SK-N-SH (cell line): ENCODE measurements around the gene PPL.

Source experiments
- FOXM1 ChIP-seq: IDR thresholded peaks from 2 replicates; pipeline ENCODE4 v1.4.0; 2012; ENCODE audit warnings: low read depth, mild to moderate bottlenecking
- POLR2AphosphoS5 ChIP-seq: IDR thresholded peaks from 2 replicates; pipeline ENCODE4 v1.6.1; 2012; ENCODE audit warnings: low read depth, low read length
- RAD21 ChIP-seq: IDR thresholded peaks from 2 replicates; pipeline ENCODE4 v1.6.1; 2012; ENCODE audit warnings: mild to moderate bottlenecking, low read length
- TF ChIP-seq, protein P1 (sequence below): fragments of 150-350 bp; IDR thresholded peaks from 2 replicates; pipeline ENCODE4 v1.6.1; 2017; ENCODE audit warnings: antibody characterized with exemption, low read length, low read depth, borderline replicate concordance
- TF ChIP-seq, protein P2 (sequence below): fragments of 200-600 bp; sonication (generic); IDR thresholded peaks from 2 replicates; pipeline ENCODE4 v1.6.1; 2017; ENCODE audit warnings: antibody characterized with exemption, mild to moderate bottlenecking, moderate library complexity
- TF ChIP-seq, protein P3 (sequence below): IDR thresholded peaks from 2 replicates; pipeline ENCODE4; 2012

DNA sequence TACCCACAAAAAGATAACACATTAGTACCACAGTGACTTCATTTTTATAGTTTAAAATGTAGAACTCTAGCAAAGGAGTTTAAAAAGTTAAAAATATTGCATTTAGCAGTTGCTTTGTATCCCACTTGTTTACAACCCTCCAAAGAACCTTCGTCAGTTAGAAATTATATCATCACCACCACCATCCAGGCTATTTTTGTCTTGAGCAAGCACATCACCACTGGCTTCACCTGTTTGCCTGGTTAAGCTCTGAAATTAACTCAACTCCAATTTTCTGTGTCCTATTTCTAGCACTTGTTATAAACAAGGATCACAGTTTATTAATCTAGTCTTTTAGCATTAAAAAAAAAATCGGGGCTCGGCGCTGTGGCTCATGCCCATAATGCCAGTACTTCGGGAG is 96.0 kb downstream of the PPL start:
- TF ChIP-seq, protein P1, sequence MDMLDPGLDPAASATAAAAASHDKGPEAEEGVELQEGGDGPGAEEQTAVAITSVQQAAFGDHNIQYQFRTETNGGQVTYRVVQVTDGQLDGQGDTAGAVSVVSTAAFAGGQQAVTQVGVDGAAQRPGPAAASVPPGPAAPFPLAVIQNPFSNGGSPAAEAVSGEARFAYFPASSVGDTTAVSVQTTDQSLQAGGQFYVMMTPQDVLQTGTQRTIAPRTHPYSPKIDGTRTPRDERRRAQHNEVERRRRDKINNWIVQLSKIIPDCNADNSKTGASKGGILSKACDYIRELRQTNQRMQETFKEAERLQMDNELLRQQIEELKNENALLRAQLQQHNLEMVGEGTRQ, result no peak
- TF ChIP-seq, protein P2, sequence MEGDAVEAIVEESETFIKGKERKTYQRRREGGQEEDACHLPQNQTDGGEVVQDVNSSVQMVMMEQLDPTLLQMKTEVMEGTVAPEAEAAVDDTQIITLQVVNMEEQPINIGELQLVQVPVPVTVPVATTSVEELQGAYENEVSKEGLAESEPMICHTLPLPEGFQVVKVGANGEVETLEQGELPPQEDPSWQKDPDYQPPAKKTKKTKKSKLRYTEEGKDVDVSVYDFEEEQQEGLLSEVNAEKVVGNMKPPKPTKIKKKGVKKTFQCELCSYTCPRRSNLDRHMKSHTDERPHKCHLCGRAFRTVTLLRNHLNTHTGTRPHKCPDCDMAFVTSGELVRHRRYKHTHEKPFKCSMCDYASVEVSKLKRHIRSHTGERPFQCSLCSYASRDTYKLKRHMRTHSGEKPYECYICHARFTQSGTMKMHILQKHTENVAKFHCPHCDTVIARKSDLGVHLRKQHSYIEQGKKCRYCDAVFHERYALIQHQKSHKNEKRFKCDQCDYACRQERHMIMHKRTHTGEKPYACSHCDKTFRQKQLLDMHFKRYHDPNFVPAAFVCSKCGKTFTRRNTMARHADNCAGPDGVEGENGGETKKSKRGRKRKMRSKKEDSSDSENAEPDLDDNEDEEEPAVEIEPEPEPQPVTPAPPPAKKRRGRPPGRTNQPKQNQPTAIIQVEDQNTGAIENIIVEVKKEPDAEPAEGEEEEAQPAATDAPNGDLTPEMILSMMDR, result no peak
- TF ChIP-seq FOXM1 (no peak), RAD21 (no peak), POLR2AphosphoS5 (no peak)
- TF ChIP-seq, protein P3, sequence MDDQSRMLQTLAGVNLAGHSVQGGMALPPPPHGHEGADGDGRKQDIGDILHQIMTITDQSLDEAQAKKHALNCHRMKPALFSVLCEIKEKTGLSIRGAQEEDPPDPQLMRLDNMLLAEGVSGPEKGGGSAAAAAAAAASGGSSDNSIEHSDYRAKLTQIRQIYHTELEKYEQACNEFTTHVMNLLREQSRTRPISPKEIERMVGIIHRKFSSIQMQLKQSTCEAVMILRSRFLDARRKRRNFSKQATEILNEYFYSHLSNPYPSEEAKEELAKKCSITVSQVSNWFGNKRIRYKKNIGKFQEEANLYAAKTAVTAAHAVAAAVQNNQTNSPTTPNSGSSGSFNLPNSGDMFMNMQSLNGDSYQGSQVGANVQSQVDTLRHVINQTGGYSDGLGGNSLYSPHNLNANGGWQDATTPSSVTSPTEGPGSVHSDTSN, result no peak
